Endothelial cell of umbilical vein (primary cell): Measurements from ENCODE around the gene MTRF1. TPM values are rescaled to one million over a fixed set of nuclear protein-coding genes. Genes with fewer than 3 reads are reported as not detected.

Experiments used
- BruUV-seq: library from RNA; stranded (reverse); fragments of 400-500 nt; replicated peaks from 2 replicates; lab custom pipeline; 2021; lab: Mats Ljungman, UMichigan
- CTCF ChIA-PET: fragments of 300-600, 350-600 bp; sonication (Branson Sonifier 250); formaldehyde crosslinking; loops from one replicate; lab custom pipeline; 2021; ENCODE audit warnings: antibody characterized with exemption, inconsistent platforms; lab: Charles Lee
- POLR2A ChIA-PET: fragments of 300-600, 350-600 bp; sonication (Branson Sonifier 250); formaldehyde crosslinking; loops from one replicate; lab custom pipeline; 2021; ENCODE audit warnings: antibody characterized with exemption, inconsistent platforms; lab: Charles Lee
- DNase-seq: peaks from one replicate; pipeline ENCODE4 v3.0.0-alpha.2; 2011; ENCODE audit warnings: low read depth, low spot score
- FAIRE-seq: peaks from 2 replicates; lab custom pipeline; 2011; peaks lifted over from hg19 to GRCh38; lab: Jason Lieb, UNC
- H2AFZ ChIP-seq: 2 replicates; pipeline ENCODE4 v1.6.0; 2012; ENCODE audit warnings: low read depth, low read length, control low read depth, inconsistent platforms
- H3K27ac ChIP-seq: 2 replicates; pipeline ENCODE4 v1.5.1; 2011; ENCODE audit warnings: low read depth, mild to moderate bottlenecking, control low read depth, low read length, moderate library complexity; ENCODE audit not compliant: insufficient read depth
- H3K27me3 ChIP-seq, 2 experiments: 2 replicates each; pipeline versions ENCODE4 v1.6.0 to v1.6.1; 2011; ENCODE audit warnings: low read length in 2 of 2, mixed read lengths in 1 of 2; ENCODE audit not compliant: control insufficient read depth in 2 of 2, insufficient read depth in 2 of 2
- H3K36me3 ChIP-seq, 2 experiments: 2 replicates in 1 of 2; 3 replicates in 1 of 2; pipeline ENCODE4 v1.5.1; 2011; ENCODE audit warnings: low read length in 2 of 2, mild to moderate bottlenecking in 1 of 2, moderate library complexity in 1 of 2; ENCODE audit not compliant: control insufficient read depth in 2 of 2, insufficient read depth in 2 of 2; ENCODE audit errors: extremely low read depth in 1 of 2
- H3K4me1 ChIP-seq: 3 replicates; pipeline ENCODE4 v1.5.1; 2011; ENCODE audit warnings: mild to moderate bottlenecking, low read length; ENCODE audit not compliant: control insufficient read depth, insufficient read depth; ENCODE audit errors: extremely low read depth
- H3K4me2 ChIP-seq: 2 replicates; pipeline ENCODE4 v1.6.1; 2011; ENCODE audit warnings: low read length, control low read depth, mixed read lengths; ENCODE audit not compliant: insufficient read depth
- H3K4me3 ChIP-seq, 3 experiments: fragments of 200-600 bp in 1 of 3; sonication (generic), shearing (Covaris generic) in 1 of 3; replicated peaks in 1 of 3; 2 replicates each; pipeline ENCODE4 v1.5.1; 2011 to 2016; ENCODE audit warnings: control low read depth in 3 of 3, low read length in 3 of 3, mild to moderate bottlenecking in 2 of 3, inconsistent platforms in 1 of 3, low read depth in 1 of 3, moderate library complexity in 1 of 3; ENCODE audit not compliant: insufficient read depth in 1 of 3
- H3K79me2 ChIP-seq: 2 replicates; pipeline ENCODE4 v1.6.0; 2012; ENCODE audit warnings: low read length, inconsistent platforms; ENCODE audit not compliant: control insufficient read depth, insufficient read depth
- H3K9ac ChIP-seq: replicated peaks from 2 replicates; pipeline ENCODE3; 2011; ENCODE audit warnings: low read length, control low read depth; ENCODE audit not compliant: insufficient read depth; ENCODE audit errors: extremely low read depth
- H3K9me1 ChIP-seq: replicated peaks from 3 replicates; pipeline ENCODE4 v1.6.0; 2011; ENCODE audit warnings: mild to moderate bottlenecking, low read length; ENCODE audit not compliant: control insufficient read depth, insufficient read depth; ENCODE audit errors: extremely low read depth
- H3K9me3 ChIP-seq: replicated peaks from 2 replicates; pipeline ENCODE4 v1.5.1; 2012; ENCODE audit warnings: low read length, inconsistent platforms; ENCODE audit not compliant: control insufficient read depth, insufficient read depth
- H4K20me1 ChIP-seq: replicated peaks from 2 replicates; pipeline ENCODE3; 2011; ENCODE audit warnings: mild to moderate bottlenecking, low read length; ENCODE audit not compliant: control insufficient read depth, insufficient read depth; ENCODE audit errors: extremely low read depth
- EZH2 ChIP-seq: IDR thresholded peaks from 2 replicates; pipeline ENCODE4 v1.6.1; 2012; ENCODE audit warnings: borderline replicate concordance, low read depth, mild to moderate bottlenecking, moderate library complexity, low read length, inconsistent platforms; ENCODE audit not compliant: severe bottlenecking
- FOS ChIP-seq: IDR thresholded peaks from 2 replicates; pipeline ENCODE4 v1.6.1; 2011; ENCODE audit warnings: mild to moderate bottlenecking, low read length, moderate library complexity, borderline replicate concordance; ENCODE audit not compliant: insufficient read depth
- GATA2 ChIP-seq: IDR thresholded peaks from 2 replicates; pipeline ENCODE4 v1.7.0; 2011; ENCODE audit warnings: low read depth, mild to moderate bottlenecking, moderate library complexity, mixed read lengths, low read length; ENCODE audit not compliant: insufficient read length, insufficient read depth
- JUN ChIP-seq: IDR thresholded peaks from 2 replicates; pipeline ENCODE4 v1.6.1; 2011; ENCODE audit warnings: borderline replicate concordance, low read depth; ENCODE audit not compliant: insufficient read length, insufficient read depth
- MYC ChIP-seq: IDR thresholded peaks from one replicate; pipeline ENCODE4 v1.6.1; 2011; ENCODE audit warnings: mild to moderate bottlenecking, low read depth, low read length
- POLR2A ChIP-seq: IDR thresholded peaks from 2 replicates; pipeline ENCODE4 v1.6.1; 2012; ENCODE audit warnings: low read depth, mild to moderate bottlenecking, control low read depth, low read length
- POLR2AphosphoS5 ChIP-seq: IDR thresholded peaks from 2 replicates; pipeline ENCODE4 v1.6.1; 2012; ENCODE audit warnings: low read depth, mild to moderate bottlenecking, control low read depth, low read length, moderate library complexity; ENCODE audit not compliant: insufficient read depth
- dilution Hi-C: fragments of 300-500 bp; cut with MboI; formaldehyde crosslinking; loops from one replicate; pipeline ENCODE4 v1.15.0; 2019; ENCODE audit warnings: low sequenced_read_pairs; ENCODE audit not compliant: extremely low pct_ligation_motif_present
- intact Hi-C: fragments of 100-400 bp; cut with micrococcal nuclease; formaldehyde crosslinking; loops from one replicate; pipeline ENCODE4 v1.10.0; 2022
- polyA plus RNA-seq, 4 experiments: library from polyadenylated mRNA; depleted of rRNA in 3 of 4; stranded (reverse) in 3 of 4; unstranded in 1 of 4; fragments of >200 nt; gene quantifications; 2 replicates each; pipeline versions ENCODE4 v1.2.1 to v1.2.3, GENCODE V29; 2011 to 2012; ENCODE audit warnings: missing spikeins in 1 of 4
- total RNA-seq: library from RNA; stranded (reverse); gene quantifications from 2 replicates; pipeline ENCODE4 v1.2.3, GENCODE V29; 2021
- TF ChIP-seq, protein P1 (sequence below): IDR thresholded peaks from 2 replicates; pipeline ENCODE4 v1.6.1; 2011; ENCODE audit not compliant: insufficient read depth, insufficient read length
- TF ChIP-seq, protein P2 (sequence below), 2 donors: IDR thresholded peaks; 1 replicate in 1 of 2; 2 replicates in 1 of 2; pipeline ENCODE4 v1.5.1; 2011; ENCODE audit warnings: low read length in 2 of 2, mild to moderate bottlenecking in 2 of 2, moderate library complexity in 2 of 2, control low read depth in 1 of 2, inconsistent platforms in 1 of 2, low read depth in 1 of 2; ENCODE audit not compliant: insufficient read depth in 1 of 2; ENCODE audit errors: extremely low read depth in 1 of 2

Gene MTRF1
- total and polyA plus RNA-seq, 2 donors (not counting 3 experiments of a cell fraction or from before 2014, with no cell fraction given), result 8.0 to 16.3 TPM

DNA sequence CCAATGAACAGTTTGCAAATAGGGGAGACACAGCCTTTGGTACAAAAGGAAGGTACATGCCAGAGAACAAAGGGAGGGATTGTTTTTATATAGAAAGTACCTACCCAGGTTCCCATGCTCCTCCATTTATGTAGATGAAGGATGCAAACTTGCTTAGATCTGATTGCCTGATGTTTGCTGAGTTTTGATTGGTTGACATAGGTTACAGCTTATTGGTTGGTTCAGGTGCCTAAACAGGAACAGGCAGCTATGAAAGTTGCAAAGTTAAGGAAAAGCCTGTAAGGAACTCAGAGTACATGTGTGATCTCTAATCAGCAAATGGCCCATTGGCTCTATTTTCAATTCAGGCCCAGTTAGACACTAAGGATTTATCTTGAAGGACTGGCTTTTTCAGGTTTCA is 41.2 kb upstream of the MTRF1 start:
- no TSS peak for BruUV-seq
- no peak for FAIRE-seq
- peaks cover 9% of the 10 kb centered on the region for H3K4me1 ChIP-seq
- H3K27ac ChIP-seq, result no peak overlapping the region
- H3K36me3 ChIP-seq, result no peaks in the 10 kb centered on the region
- no peaks in the 10 kb centered on the region for H3K27me3 ChIP-seq
- TF ChIP-seq FOS (no peak), MYC (no peak), POLR2A (no peak), POLR2AphosphoS5 (no peak), EZH2 (no peak), GATA2 (no peak), JUN (no peak)
- TF ChIP-seq, protein P1, sequence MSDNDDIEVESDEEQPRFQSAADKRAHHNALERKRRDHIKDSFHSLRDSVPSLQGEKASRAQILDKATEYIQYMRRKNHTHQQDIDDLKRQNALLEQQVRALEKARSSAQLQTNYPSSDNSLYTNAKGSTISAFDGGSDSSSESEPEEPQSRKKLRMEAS, result no peak
- TF ChIP-seq, protein P2, sequence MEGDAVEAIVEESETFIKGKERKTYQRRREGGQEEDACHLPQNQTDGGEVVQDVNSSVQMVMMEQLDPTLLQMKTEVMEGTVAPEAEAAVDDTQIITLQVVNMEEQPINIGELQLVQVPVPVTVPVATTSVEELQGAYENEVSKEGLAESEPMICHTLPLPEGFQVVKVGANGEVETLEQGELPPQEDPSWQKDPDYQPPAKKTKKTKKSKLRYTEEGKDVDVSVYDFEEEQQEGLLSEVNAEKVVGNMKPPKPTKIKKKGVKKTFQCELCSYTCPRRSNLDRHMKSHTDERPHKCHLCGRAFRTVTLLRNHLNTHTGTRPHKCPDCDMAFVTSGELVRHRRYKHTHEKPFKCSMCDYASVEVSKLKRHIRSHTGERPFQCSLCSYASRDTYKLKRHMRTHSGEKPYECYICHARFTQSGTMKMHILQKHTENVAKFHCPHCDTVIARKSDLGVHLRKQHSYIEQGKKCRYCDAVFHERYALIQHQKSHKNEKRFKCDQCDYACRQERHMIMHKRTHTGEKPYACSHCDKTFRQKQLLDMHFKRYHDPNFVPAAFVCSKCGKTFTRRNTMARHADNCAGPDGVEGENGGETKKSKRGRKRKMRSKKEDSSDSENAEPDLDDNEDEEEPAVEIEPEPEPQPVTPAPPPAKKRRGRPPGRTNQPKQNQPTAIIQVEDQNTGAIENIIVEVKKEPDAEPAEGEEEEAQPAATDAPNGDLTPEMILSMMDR (IDR thresholded peaks at IDR 0.05; ENCODE audit: extremely low read depth in 1 of 2, insufficient read depth in 1 of 2, low read depth in 1 of 2, low read length in 2 of 2), result no peak
- no peaks in the 10 kb centered on the region for H3K79me2 ChIP-seq
- dilution Hi-C loops (no loop called here), intact Hi-C loops (no loop called here)
- H3K4me2 ChIP-seq, result no peak overlapping the region
- no peak for DNase-seq
- no peak overlapping the region for H3K9ac ChIP-seq
- no peaks in the 10 kb centered on the region for H3K9me1 ChIP-seq
- ChIA-PET POLR2A (no interaction called here), CTCF (no interaction called here)
- no peak overlapping the region for H3K4me3 ChIP-seq
- no peaks in the 10 kb centered on the region for H4K20me1 ChIP-seq
- H3K9me3 ChIP-seq, result no peaks in the 10 kb centered on the region
- H2AFZ ChIP-seq, result no peak overlapping the region
